Stimulated activated naive CD8-positive, alpha-beta T cell treated with anti-CD3 and anti-CD28 coated beads, Interleukin-15, amount 100 ng/mL, for 72 hours (primary cell): ENCODE results near the gene RNF32.

ENCODE experiments used
- ATAC-seq: fragments of 150-1000 bp; cut with Tn5 transposase; 2 replicates; pipeline ENCODE4 v1.10.0; 2021; ENCODE audit warnings: mild to moderate bottlenecking, moderate library complexity
- DNase-seq, 2 donors: peaks; one replicate each; pipeline ENCODE4 v3.0.0; 2021 to 2022
- H3K27ac Mint-ChIP-seq, 2 donors: one replicate each; pipeline ENCODE4 v1.8.0; 2022; ENCODE audit warnings: mild to moderate bottlenecking in 2 of 2, mixed read lengths in 2 of 2, moderate library complexity in 2 of 2
- H3K27me3 Mint-ChIP-seq: one replicate; pipeline ENCODE4 v1.8.0; 2022; ENCODE audit warnings: mixed read lengths
- H3K4me1 Mint-ChIP-seq: one replicate; pipeline ENCODE4 v1.8.0; 2022; ENCODE audit warnings: mild to moderate bottlenecking, mixed read lengths
- H3K4me3 Mint-ChIP-seq, 2 donors: one replicate each; pipeline ENCODE4 v1.8.0; 2022; ENCODE audit warnings: mild to moderate bottlenecking in 2 of 2, mixed read lengths in 2 of 2, moderate library complexity in 1 of 2
- H3K9me3 Mint-ChIP-seq, 2 donors: one replicate each; pipeline ENCODE4 v1.8.0; 2022; ENCODE audit warnings: mixed read lengths in 2 of 2

The RNF32 gene

DNA sequence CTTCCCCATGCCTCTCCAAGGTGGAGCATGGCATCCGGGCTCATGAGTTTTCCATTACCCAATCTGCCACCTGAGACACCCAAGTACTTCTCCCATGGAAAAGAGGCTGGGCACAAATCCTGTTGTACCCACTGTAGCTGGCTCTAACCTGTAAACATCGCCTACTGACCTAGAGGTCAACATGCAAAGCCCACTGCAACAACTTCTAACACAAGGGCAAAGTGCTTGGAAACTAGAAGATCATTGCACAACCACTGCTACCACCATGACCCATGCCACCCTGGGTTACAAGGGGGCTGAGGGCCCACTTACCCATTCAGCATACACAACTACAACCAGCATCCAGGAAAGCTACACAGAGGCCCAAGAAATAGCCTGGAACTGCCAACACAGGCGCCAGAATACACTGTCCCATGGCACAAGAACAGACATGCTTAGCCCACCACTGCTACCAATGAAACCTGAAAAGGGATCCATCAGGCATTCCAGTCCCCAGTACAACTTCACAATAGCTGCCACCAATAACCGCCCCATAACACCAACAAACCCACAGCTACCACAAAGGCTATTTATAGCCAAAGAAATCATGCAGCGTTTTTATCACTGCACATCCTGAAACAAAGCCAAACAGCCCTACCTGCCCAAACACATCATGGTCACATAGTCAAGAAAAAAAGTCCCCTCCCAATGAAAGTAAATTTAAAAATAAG lies 63.4 kb downstream of the RNF32 start:
- DNase-seq (no peak), ATAC-seq (no peak)
- Mint-ChIP-seq H3K27me3 (no peaks in the 10 kb centered on the region), H3K9me3 (peaks cover 15 to 30% of the 10 kb centered on the region in 2 donors), H3K4me1 (peaks cover 15% of the 10 kb centered on the region), H3K4me3 (no peak overlapping the region), H3K27ac (no peak overlapping the region)

DNA sequence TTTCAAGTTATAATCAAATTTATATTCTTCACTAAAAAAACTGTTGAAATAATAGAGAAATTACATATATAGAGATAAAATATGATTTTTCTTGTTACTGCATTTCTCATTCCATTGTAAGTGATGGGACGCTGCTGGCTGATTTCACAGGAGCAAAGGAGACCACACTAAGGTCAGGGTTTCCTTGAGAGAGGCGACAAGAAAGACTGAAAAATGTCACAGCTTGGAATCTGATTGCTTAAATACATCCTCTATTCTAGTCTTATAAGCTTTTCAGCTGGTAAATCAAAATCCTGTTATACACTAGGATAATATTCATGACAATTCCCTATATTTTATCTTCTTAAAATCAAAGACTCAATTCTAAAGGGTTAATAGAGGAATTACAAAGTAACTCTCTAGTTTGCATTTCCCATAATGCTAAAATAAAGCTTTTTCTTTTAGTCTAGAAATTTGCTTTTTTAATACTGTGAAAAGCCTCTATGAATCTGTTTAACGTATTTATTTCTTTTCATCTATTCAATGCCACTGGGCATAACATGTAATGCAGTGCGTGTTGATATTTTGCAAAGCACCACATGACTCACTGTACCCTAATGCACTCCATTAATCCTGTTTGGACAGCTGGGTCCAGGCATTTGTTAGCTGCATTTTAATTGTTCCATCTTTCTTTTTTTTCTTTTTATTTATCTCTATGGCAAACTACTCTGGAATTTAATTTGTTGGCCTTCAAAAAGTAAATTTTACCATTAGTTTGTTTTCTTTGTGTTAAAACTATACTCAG lies 81.7 kb downstream of the RNF32 start:
- H3K4me3 Mint-ChIP-seq: no peak overlapping the region
- H3K27ac Mint-ChIP-seq: no peak overlapping the region
- no peaks in the 10 kb centered on the region for H3K4me1 Mint-ChIP-seq

DNA sequence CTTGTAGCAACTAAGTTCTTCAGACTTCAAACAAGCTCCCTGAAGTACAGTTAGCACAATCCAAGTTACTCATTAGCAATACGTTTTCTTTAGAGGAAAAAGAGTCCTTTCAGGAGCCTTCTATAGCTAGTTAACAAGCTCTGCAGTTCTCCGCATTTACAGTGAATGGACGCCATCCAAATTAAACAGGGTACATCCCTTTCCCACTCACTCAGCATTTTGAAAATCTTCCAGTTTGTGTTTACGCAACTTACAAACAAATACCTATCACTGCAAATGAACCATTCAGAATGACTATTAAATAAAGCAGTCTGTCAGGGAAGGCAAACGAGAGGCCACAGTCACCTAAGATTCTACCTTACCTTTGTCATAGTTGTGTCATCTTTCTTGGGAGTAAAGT lies 84.5 kb downstream of the RNF32 start:
- H3K4me3 Mint-ChIP-seq: no peak overlapping the region
- H3K9me3 Mint-ChIP-seq: no peaks in the 10 kb centered on the region
- ATAC-seq: no peak
- H3K4me1 Mint-ChIP-seq: no peaks in the 10 kb centered on the region
- no peaks in the 10 kb centered on the region for H3K27me3 Mint-ChIP-seq
- no peak overlapping the region for H3K27ac Mint-ChIP-seq
- DNase-seq: no peak

More for the DNA sequence above, 81.7 kb downstream of the RNF32 start:
- Mint-ChIP-seq H3K9me3 (no peaks in the 10 kb centered on the region), H3K27me3 (no peaks in the 10 kb centered on the region)
- DNase-seq (no peak), ATAC-seq (no peak)

DNA sequence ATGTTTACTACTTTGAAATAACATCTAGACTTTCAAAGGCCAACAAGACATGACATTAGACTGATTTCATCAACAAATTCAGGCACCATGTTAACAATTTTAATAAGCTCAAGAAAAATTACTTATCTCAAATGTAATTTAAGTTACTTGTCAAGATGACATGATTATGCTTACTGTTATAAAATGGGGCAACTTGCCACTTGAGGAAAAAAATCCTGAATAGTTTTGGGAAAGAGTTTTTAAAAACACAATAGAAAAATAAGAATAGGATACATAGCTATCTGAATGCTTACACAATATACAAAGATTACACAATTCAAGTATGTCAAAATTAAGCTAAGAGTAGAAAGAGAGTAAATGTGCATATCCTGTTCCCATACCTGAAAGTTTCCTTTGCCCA lies 85.4 kb downstream of the RNF32 start:
- DNase-seq (no peak), ATAC-seq (no peak)
- Mint-ChIP-seq H3K4me3 (no peak overlapping the region), H3K4me1 (no peaks in the 10 kb centered on the region), H3K27ac (no peak overlapping the region), H3K27me3 (no peaks in the 10 kb centered on the region), H3K9me3 (no peaks in the 10 kb centered on the region)
